Stimulated activated CD8-positive, alpha-beta memory T cell treated with anti-CD3 and anti-CD28 coated beads, Interleukin-15, amount 100 ng/mL, for 48 hours (primary cell): Measurements from ENCODE around the gene BICRAL.
"Not testable (repeated sequence)": the region's sequence is repeated elsewhere in the genome, so short reads cannot be mapped to it uniquely, and the experiment has no call there.

ENCODE experiments used
- DNase-seq, 2 donors: peaks; one replicate each; pipeline ENCODE4 v3.0.0-alpha.2; 2020; ENCODE audit warnings: low read depth in 2 of 2

The BICRAL gene

GRCh38 chr6:42790549-42791181 is 8.8 kb downstream of the BICRAL start:
- DNase-seq, result no peak

- no peak for DNase-seq
Measured at GRCh38 chr6:42791706-42792320, 10.0 kb downstream of the BICRAL start.

GRCh38 chr6:42795651-42796050 is 13.8 kb downstream of the BICRAL start:
- no peak for DNase-seq

- DNase-seq, result no peak
Measured at GRCh38 chr6:42796171-42796570, 14.3 kb downstream of the BICRAL start.

GRCh38 chr6:42797696-42798095 is 15.8 kb downstream of the BICRAL start:
- DNase-seq, result not testable (repeated sequence)

- no peak for DNase-seq
Measured at GRCh38 chr6:42805297-42805861, 23.5 kb downstream of the BICRAL start.

- DNase-seq, result not testable (repeated sequence)
Measured at GRCh38 chr6:42806359-42806758, 24.5 kb downstream of the BICRAL start.

- DNase-seq, result no peak
Measured at GRCh38 chr6:42808492-42809483, 26.9 kb downstream of the BICRAL start.

- no peak for DNase-seq
Measured at GRCh38 chr6:42813074-42813645, 31.3 kb downstream of the BICRAL start.

- DNase-seq, result no peak
Measured at GRCh38 chr6:42813906-42814444, 32.1 kb downstream of the BICRAL start.

- not testable (repeated sequence) for DNase-seq
Measured at GRCh38 chr6:42815726-42816125, 33.9 kb downstream of the BICRAL start.

GRCh38 chr6:42817907-42818306 is 36.1 kb downstream of the BICRAL start:
- DNase-seq, result no peak

- DNase-seq, result no peak
Measured at GRCh38 chr6:42818416-42818815, 36.6 kb downstream of the BICRAL start.

- no peak for DNase-seq
Measured at GRCh38 chr6:42818878-42819277, 37.0 kb downstream of the BICRAL start.

GRCh38 chr6:42819803-42820511 is 38.1 kb downstream of the BICRAL start:
- no peak for DNase-seq

GRCh38 chr6:42820512-42821340 is 38.9 kb downstream of the BICRAL start:
- no peak for DNase-seq

GRCh38 chr6:42821341-42821668 is 39.5 kb downstream of the BICRAL start:
- no peak for DNase-seq

GRCh38 chr6:42821846-42822245 is 40.0 kb downstream of the BICRAL start:
- no peak for DNase-seq

- no peak for DNase-seq
Measured at GRCh38 chr6:42829561-42830092, 47.8 kb downstream of the BICRAL start.

GRCh38 chr6:42831237-42831636 is 49.4 kb downstream of the BICRAL start:
- no peak for DNase-seq
